ENCODE measurements around the gene ARL8B.

ARL8B gene

DNA sequence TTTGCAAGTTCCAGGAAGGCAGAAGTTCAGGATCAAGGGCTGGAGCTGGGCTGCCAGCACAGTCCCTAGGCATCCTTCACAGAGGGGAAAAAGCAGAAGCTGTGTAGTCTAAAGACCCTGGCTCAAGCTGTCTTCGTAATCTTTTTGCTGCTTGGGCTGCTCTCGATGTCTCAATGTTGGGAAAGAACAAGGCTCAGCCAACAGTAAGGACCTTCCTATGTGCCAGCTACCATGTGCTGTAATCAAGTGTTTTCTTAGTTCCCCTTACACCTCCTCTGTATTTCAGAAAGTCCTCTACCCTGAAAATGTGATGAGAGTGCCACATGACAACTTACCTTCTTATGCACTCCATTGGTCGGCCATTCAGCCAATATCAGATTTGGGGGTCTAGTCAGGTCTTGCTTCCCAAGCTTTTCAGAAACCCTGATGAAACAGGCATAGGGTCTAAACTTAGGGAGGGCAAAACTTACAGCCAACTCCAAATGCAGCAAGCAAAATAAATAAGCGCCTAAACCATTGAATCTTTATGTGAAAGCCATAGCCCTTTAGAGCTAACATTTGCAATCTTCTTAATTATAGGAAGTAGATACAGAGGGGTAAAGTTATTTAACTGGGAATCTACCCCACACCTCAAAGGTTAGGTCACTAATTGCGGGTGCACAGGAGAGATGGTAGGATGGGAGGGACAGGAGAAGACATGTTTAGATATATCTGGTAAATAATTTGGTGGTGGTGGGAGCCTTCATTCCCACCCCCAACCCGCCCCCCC is 64.2 kb downstream of the ARL8B start:
- Histone ChIP-seq H3K27me3 (ENCODE audit: control insufficient read depth in 1 of 2, insufficient read depth in 2 of 2, low read length in 2 of 2) (no peaks in the 10 kb centered on the region), H3K4me1 (ENCODE audit: control insufficient read depth, insufficient read depth, low read length) (peaks cover 9% of the 10 kb centered on the region), H3K27ac (ENCODE audit: low read length) (no peak overlapping the region), H3K4me3 (ENCODE audit: low read length in 2 of 2) (peak overlapping the region; percentile 87 to 93), H3K36me3 (ENCODE audit: control insufficient read depth in 2 of 2, insufficient read depth in 2 of 2, low read length in 2 of 2) (peaks cover 7 to 9% of the 10 kb centered on the region in 2 donors), H3K9ac (ENCODE audit: low read length in 2 of 2) (no peak overlapping the region), H3K9me3 (ENCODE audit: control insufficient read depth in 2 of 2, low read length in 2 of 2) (no peaks in the 10 kb centered on the region)

DNA sequence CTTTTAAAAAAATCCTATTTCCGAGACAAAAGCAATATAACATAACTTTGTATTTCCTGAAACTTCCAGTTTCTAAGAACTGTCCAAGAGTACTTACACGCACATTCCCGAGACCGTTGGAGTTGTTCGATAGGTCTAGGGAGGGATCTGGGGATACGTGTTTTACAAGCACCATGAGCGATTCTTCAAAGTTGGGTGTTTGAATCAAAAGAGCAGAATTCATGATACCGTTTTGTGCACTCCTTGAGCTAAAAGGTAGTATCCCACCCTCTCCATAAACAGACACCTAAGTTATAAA is 64.7 kb downstream of the ARL8B start:
- Histone ChIP-seq H3K4me1 (ENCODE audit: control insufficient read depth, insufficient read depth, low read length) (peaks cover 9% of the 10 kb centered on the region), H3K9ac (ENCODE audit: low read length in 2 of 2) (peak overlapping the region; percentile 84 to 88)

DNA sequence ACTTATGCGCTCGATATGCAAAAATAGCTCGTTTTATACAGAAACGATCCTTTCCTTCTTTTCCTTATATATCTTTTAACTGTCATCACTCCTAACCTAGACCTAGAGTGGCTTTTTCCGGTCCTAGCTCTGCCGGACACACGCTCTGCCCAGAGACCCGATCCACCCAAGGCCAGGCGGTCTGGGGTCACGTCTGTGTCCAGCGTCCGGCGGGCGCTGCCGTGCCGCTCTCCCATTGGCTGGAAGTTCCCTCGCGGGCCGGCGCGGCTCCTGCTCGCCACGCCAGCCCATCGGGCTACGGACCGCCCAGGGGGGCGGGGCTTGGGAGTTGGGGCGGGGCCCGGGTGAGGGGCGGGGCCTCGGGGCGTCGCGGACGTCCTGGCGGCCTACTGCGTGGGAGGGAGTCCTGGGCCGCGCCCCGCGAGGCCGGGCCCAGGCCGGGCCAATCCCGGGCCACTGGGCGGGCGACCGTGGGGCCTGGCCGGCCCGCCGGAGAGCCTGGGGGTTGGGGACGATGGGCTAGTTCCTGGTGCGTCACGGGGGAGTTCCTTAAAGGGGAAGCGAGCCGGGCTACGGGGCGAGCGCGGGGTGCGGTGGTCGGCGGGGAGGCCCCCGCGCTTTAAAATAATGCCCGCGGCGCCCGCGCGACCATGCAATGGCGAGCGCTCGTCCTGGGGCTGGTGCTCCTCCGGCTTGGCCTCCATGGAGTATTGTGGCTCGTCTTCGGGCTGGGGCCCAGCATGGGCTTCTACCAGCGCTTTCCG is 65.2 kb downstream of the ARL8B start, which contains the start of gene EDEM1:
Gene EDEM1 (plus strand): TSS at position 552 of the 764 bp plus-strand sequence. CDS start 99 bp downstream, at position 651.
- H3K4me1 ChIP-seq (ENCODE audit: control insufficient read depth, insufficient read depth, low read length), result peaks cover 9% of the 10 kb centered on the region
- H3K4me3 ChIP-seq (ENCODE audit: low read length in 2 of 2), result peak within 1 kb of the TSS; percentile 89 to 93

More for the DNA sequence above, 64.7 kb downstream of the ARL8B start:
- Histone ChIP-seq H3K36me3 (ENCODE audit: control insufficient read depth in 2 of 2, insufficient read depth in 2 of 2, low read length in 2 of 2) (peaks cover 3 to 5% of the 10 kb centered on the region in 2 donors), H3K27ac (ENCODE audit: low read length) (peak overlapping the region; percentile 60), H3K27me3 (ENCODE audit: control insufficient read depth in 1 of 2, insufficient read depth in 2 of 2, low read length in 2 of 2) (no peaks in the 10 kb centered on the region), H3K9me3 (ENCODE audit: control insufficient read depth in 2 of 2, low read length in 2 of 2) (no peaks in the 10 kb centered on the region), H3K4me3 (ENCODE audit: low read length in 2 of 2) (peak overlapping the region; percentile 87 to 93)

DNA sequence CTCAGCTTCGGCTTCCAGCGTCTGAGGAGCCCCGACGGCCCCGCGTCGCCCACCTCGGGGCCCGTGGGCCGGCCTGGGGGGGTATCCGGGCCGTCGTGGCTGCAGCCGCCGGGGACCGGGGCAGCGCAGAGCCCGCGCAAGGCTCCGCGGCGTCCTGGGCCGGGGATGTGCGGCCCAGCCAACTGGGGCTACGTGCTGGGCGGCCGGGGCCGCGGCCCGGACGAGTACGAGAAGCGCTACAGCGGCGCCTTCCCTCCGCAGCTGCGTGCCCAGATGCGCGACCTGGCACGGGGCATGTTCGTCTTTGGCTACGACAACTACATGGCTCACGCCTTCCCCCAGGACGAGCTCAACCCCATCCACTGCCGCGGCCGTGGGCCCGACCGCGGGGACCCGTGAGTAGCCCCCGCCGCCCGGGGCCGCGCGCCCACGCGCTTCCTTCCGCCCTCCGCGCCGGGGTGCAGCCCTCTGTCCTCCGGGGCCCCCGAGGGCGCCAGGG is 65.9 kb downstream of the ARL8B start:
- Histone ChIP-seq H3K9ac (ENCODE audit: low read length in 2 of 2) (peak overlapping the region; percentile 88 to 89), H3K4me3 (ENCODE audit: low read length in 2 of 2) (peak overlapping the region; percentile 80 to 89), H3K4me1 (ENCODE audit: control insufficient read depth, insufficient read depth, low read length) (peaks cover 9% of the 10 kb centered on the region), H3K9me3 (ENCODE audit: control insufficient read depth in 2 of 2, low read length in 2 of 2) (no peaks in the 10 kb centered on the region), H3K36me3 (ENCODE audit: control insufficient read depth in 2 of 2, insufficient read depth in 2 of 2, low read length in 2 of 2) (no peaks in the 10 kb centered on the region), H3K27me3 (ENCODE audit: control insufficient read depth in 1 of 2, insufficient read depth in 2 of 2, low read length in 2 of 2) (no peaks in the 10 kb centered on the region), H3K27ac (ENCODE audit: low read length) (peak overlapping the region; percentile 80)

More for the DNA sequence above, 65.2 kb downstream of the ARL8B start, which contains the start of gene EDEM1:
- peak within 1 kb of the TSS; percentile 80 for H3K27ac ChIP-seq (ENCODE audit: low read length)
- no peaks in the 10 kb centered on the region for H3K36me3 ChIP-seq (ENCODE audit: control insufficient read depth in 2 of 2, insufficient read depth in 2 of 2, low read length in 2 of 2)
- H3K9ac ChIP-seq (ENCODE audit: low read length in 2 of 2), result peak within 1 kb of the TSS; percentile 88 to 89
- H3K27me3 ChIP-seq (ENCODE audit: control insufficient read depth in 1 of 2, insufficient read depth in 2 of 2, low read length in 2 of 2), result no peaks in the 10 kb centered on the region
- H3K9me3 ChIP-seq (ENCODE audit: control insufficient read depth in 2 of 2, low read length in 2 of 2), result no peaks in the 10 kb centered on the region

DNA sequence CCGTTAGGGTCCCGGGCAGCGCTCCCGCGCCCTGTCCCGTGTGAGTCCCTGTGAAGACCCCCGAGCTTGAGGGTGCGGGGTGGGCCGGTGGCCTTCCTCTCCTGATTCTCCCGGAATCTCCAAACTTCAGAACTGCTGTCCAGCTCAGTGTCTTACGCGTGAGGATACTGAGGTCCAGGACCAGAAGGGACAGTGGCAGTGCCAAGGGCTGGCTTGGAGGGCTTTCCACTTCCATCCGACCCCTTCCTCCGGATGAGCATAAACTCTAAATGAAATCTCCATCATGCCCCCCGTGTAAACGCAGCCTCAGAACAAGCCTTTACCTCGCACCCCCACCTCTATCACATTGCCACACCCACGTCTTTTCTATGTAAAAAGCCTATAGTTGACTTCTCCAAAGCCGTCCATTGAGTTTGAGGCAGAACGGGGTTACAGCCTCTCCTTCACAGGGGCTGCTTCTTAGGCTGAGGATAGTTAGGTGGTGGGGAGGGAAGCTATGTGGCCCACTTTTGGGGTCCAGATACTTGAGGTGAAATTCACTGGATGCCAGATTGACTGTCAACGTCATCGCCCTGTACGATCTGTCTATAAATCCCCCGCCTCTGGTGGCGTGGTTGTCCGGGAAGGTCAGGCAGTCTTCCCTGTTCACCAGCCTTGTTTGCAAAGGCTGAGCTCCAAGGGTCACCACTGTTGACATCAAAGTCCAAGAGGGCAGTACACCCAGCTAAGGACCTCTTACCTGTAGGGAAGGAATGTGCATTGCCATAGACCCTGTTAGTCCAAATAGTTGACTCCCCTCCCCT is 66.5 kb downstream of the ARL8B start:
- peak overlapping the region; percentile 88 to 89 for H3K9ac ChIP-seq (ENCODE audit: low read length in 2 of 2)
- H3K27ac ChIP-seq (ENCODE audit: low read length), result peak overlapping the region; percentile 80
- no peaks in the 10 kb centered on the region for H3K36me3 ChIP-seq (ENCODE audit: control insufficient read depth in 2 of 2, insufficient read depth in 2 of 2, low read length in 2 of 2)
- H3K4me1 ChIP-seq (ENCODE audit: control insufficient read depth, insufficient read depth, low read length), result peaks cover 9% of the 10 kb centered on the region
- H3K4me3 ChIP-seq (ENCODE audit: low read length in 2 of 2), result peak overlapping the region; percentile 80 to 89
- H3K9me3 ChIP-seq (ENCODE audit: control insufficient read depth in 2 of 2, low read length in 2 of 2), result no peaks in the 10 kb centered on the region
- H3K27me3 ChIP-seq (ENCODE audit: control insufficient read depth in 1 of 2, insufficient read depth in 2 of 2, low read length in 2 of 2), result no peaks in the 10 kb centered on the region

DNA sequence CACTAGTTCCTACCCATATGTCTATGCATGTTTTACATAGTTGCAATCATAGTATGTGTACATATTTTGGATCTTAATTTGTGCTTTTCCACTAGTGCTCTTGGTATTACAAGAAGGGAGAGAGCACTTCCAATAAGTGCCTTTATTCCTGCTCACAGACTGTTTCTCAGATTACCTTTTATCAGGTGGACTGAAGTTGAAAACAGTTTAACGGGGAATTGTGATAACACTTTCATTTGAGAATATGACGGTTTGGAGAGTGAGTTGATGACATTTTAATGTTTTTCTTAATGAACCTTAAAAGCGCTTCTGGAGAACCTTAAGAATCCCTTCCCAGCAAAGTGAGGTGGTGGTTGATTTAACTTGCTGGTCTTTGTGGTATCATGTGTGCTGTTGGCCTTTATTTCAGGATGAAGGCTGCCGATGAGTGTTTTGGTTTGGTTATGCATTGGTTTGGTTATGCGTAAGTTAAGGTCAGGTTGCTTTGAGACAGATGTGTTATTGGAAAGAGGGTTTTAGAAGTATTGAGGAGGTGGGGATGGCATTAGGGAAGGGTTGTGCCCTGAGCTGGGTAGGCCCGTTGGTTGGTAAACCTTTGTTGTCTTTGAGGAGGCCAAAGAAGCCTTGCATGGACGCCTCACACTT is 68.2 kb downstream of the ARL8B start:
- no peaks in the 10 kb centered on the region for H3K27me3 ChIP-seq (ENCODE audit: control insufficient read depth in 1 of 2, insufficient read depth in 2 of 2, low read length in 2 of 2)
- no peaks in the 10 kb centered on the region for H3K9me3 ChIP-seq (ENCODE audit: control insufficient read depth in 2 of 2, low read length in 2 of 2)
- peak overlapping the region in 1 of 2 donors; percentile 23 for H3K4me3 ChIP-seq (ENCODE audit: low read length in 2 of 2)
- peaks cover 0 to 3% of the 10 kb centered on the region in 2 donors for H3K36me3 ChIP-seq (ENCODE audit: control insufficient read depth in 2 of 2, insufficient read depth in 2 of 2, low read length in 2 of 2)
- no peak overlapping the region for H3K9ac ChIP-seq (ENCODE audit: low read length in 2 of 2)
- no peak overlapping the region for H3K27ac ChIP-seq (ENCODE audit: low read length)
- peaks cover 9% of the 10 kb centered on the region for H3K4me1 ChIP-seq (ENCODE audit: control insufficient read depth, insufficient read depth, low read length)

DNA sequence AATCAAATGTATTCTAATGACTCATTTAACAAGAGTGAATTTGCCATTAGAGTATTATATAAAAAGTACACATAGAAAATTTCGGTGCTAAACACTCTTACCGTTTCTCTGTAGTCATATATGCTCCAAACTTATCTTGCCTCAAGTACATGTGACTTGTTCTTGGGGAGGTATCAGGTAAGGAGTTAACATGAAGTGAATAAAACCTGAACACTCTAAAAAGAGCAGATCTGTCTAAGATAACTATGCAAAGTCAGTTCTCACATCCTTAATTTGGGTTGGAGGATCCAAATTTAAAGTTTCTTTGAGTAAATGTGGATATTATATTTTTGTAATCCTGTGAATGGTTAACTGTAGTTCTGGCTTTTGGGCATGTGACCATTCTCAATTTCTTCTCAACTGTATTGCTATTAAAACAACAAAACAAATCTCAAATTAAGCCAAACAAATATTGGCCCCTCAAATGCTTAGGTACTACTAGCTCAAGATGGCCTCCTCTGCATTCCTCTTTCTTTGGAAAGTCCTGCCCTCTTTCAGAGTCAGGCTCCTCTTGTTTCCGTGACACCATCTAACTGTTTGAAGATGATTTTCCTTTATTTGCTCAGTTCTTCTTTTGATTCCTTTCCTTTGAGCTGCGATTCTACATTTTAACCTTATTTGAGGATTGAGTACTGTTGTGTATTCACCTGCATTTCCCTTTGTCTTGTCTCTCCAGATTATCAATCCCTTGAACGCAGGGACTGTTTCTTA is 69.6 kb downstream of the ARL8B start:
- peaks cover 0 to 3% of the 10 kb centered on the region in 2 donors for H3K36me3 ChIP-seq (ENCODE audit: control insufficient read depth in 2 of 2, insufficient read depth in 2 of 2, low read length in 2 of 2)

DNA sequence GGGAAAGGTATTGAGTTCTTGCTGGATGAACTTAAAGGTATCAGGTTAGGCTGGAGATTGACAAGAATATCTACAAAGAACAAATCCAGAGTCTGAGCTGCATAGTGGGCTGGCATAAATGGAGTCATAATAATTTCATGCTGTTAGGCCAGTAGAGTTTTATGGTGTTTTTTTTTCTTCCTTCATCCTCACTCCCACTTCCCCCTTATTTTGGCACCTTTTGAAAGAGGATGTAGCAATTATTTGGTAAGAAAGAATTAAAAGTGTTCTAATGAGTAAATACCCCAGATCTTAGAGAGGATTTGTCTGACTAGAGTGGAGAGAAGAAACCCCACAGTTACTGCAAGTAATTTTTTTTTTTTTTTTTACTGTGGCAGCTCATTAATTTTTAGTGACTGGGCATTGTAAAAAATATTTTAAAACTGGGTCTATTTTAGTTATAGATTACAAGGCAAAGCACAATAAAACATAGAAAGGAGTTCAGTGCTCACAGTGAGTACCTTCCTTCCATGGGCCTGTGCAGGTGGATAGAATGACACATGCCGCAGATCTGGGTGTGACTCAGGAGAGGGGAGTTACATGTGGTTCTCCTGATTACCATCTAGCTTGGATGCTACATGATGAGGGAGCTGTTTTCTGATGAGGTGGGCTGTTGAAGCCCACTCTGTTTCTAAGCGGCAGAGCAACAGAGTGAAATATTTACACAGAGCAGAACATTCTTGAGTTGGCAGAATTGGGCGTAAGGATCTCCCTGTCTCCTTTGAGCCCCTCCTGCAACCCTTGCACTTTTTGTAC is 70.7 kb downstream of the ARL8B start:
- Histone ChIP-seq H3K4me1 (ENCODE audit: control insufficient read depth, insufficient read depth, low read length) (peaks cover 9% of the 10 kb centered on the region), H3K9me3 (ENCODE audit: control insufficient read depth in 2 of 2, low read length in 2 of 2) (no peaks in the 10 kb centered on the region), H3K27me3 (ENCODE audit: control insufficient read depth in 1 of 2, insufficient read depth in 2 of 2, low read length in 2 of 2) (no peaks in the 10 kb centered on the region), H3K36me3 (ENCODE audit: control insufficient read depth in 2 of 2, insufficient read depth in 2 of 2, low read length in 2 of 2) (peaks cover 0 to 5% of the 10 kb centered on the region in 2 donors), H3K27ac (ENCODE audit: low read length) (no peak overlapping the region), H3K9ac (ENCODE audit: low read length in 2 of 2) (no peak overlapping the region), H3K4me3 (ENCODE audit: low read length in 2 of 2) (no peak overlapping the region)

More for the DNA sequence above, 69.6 kb downstream of the ARL8B start:
- Histone ChIP-seq H3K27ac (ENCODE audit: low read length) (no peak overlapping the region), H3K27me3 (ENCODE audit: control insufficient read depth in 1 of 2, insufficient read depth in 2 of 2, low read length in 2 of 2) (no peaks in the 10 kb centered on the region), H3K4me3 (ENCODE audit: low read length in 2 of 2) (no peak overlapping the region), H3K4me1 (ENCODE audit: control insufficient read depth, insufficient read depth, low read length) (peaks cover 9% of the 10 kb centered on the region), H3K9ac (ENCODE audit: low read length in 2 of 2) (no peak overlapping the region), H3K9me3 (ENCODE audit: control insufficient read depth in 2 of 2, low read length in 2 of 2) (no peaks in the 10 kb centered on the region)

DNA sequence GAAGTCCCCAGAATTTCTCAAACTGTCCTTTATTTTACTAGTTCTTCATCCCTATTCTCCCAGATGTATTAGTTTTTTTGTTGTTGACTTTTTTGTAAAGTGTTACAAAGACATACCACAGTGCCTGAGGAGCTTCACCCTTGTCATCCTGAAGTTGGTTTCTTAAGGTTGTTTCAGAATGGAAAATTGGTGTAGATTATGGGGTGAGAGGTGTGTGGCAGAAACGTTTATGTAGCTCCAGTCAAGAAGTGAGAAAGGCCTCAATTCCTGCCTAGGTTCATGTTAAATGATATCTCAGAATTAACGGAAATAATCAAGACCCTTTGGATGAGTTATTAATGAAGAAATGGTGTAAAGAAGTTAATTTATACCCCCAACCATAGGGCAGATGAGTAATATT is 72.2 kb downstream of the ARL8B start:
- Histone ChIP-seq H3K36me3 (ENCODE audit: control insufficient read depth in 2 of 2, insufficient read depth in 2 of 2, low read length in 2 of 2) (peaks cover 0 to 6% of the 10 kb centered on the region in 2 donors), H3K4me3 (ENCODE audit: low read length in 2 of 2) (no peak overlapping the region), H3K27ac (ENCODE audit: low read length) (no peak overlapping the region), H3K4me1 (ENCODE audit: control insufficient read depth, insufficient read depth, low read length) (no peaks in the 10 kb centered on the region), H3K27me3 (ENCODE audit: control insufficient read depth in 1 of 2, insufficient read depth in 2 of 2, low read length in 2 of 2) (no peaks in the 10 kb centered on the region), H3K9ac (ENCODE audit: low read length in 2 of 2) (no peak overlapping the region), H3K9me3 (ENCODE audit: control insufficient read depth in 2 of 2, low read length in 2 of 2) (no peaks in the 10 kb centered on the region)

Data from stomach smooth muscle (tissue), 2 donors.